DMS 273 (cell line): ENCODE data around the gene ZDHHC13.
A peak's percentile ranks its signal among the peaks of the same experiment; 100 is the strongest.
"Not testable (repeated sequence)": the region's sequence is repeated elsewhere in the genome, so short reads cannot be mapped to it uniquely, and the experiment has no call there.

Source experiments
- DNase-seq: peaks from one replicate; lab custom pipeline; 2025; ENCODE audit not compliant: unreplicated experiment; lab: John Stamatoyannopoulos, UW

ZDHHC13 gene

DNA sequence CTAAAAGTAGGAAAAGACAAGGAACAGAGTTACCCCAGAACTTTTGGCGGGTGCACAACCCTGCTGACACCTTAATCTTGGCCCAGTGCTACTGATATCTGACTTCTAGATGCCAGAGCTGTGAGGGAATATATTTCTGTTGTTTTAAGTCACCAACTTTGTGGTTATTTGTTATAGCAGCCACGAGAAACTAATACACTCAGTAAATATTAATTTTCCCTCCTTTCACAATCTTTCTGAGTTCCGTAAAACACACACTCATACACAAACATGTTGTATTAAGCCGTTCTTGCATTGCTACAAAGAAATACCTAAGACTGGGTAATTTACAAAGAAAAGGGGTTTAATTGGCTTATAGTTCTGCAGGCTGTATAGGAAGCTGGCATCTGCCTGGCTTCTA is 16.1 kb upstream of the ZDHHC13 start:
- DNase-seq: no peak

- no peak for DNase-seq
Observed at GRCh38 chr11:19101796-19102520, 15.0 kb upstream of the ZDHHC13 start.

GRCh38 chr11:19102521-19102900 is 14.5 kb upstream of the ZDHHC13 start:
- no peak for DNase-seq

GRCh38 chr11:19105011-19105410 is 12.0 kb upstream of the ZDHHC13 start:
- no peak for DNase-seq

DNA sequence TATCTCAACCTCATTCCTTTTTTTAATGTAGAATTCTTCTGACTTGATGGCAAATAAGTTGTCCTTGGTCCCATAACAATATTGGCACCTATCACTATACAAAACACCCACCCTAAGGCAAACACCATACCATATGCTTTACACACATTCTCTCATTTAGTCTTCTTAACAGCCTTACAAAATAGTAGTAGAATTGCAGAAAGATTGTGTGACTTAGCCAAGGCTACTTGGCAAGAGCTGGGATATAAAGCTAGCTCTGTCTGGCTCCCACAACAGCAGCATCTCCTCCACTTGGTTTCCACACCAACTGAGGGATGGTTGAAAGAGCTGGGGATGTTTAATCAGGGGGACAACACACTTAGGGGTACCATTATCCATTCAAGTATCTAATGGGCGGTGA is 9.8 kb upstream of the ZDHHC13 start:
- no peak for DNase-seq

- peak; percentile 75 for DNase-seq
Observed at GRCh38 chr11:19110295-19110694, 6.7 kb upstream of the ZDHHC13 start.

- no peak for DNase-seq
Observed at GRCh38 chr11:19111809-19112208, 5.2 kb upstream of the ZDHHC13 start.

- DNase-seq: no peak
Observed at GRCh38 chr11:19116276-19116970, 545 bp upstream of the ZDHHC13 start.

GRCh38 chr11:19117760-19118097 is 761 bp downstream of the ZDHHC13 start:
- DNase-seq: no peak

- no peak for DNase-seq
Observed at GRCh38 chr11:19121646-19122045, 4.7 kb downstream of the ZDHHC13 start.

- DNase-seq: no peak
Observed at GRCh38 chr11:19122960-19123615, 6.1 kb downstream of the ZDHHC13 start.

DNA sequence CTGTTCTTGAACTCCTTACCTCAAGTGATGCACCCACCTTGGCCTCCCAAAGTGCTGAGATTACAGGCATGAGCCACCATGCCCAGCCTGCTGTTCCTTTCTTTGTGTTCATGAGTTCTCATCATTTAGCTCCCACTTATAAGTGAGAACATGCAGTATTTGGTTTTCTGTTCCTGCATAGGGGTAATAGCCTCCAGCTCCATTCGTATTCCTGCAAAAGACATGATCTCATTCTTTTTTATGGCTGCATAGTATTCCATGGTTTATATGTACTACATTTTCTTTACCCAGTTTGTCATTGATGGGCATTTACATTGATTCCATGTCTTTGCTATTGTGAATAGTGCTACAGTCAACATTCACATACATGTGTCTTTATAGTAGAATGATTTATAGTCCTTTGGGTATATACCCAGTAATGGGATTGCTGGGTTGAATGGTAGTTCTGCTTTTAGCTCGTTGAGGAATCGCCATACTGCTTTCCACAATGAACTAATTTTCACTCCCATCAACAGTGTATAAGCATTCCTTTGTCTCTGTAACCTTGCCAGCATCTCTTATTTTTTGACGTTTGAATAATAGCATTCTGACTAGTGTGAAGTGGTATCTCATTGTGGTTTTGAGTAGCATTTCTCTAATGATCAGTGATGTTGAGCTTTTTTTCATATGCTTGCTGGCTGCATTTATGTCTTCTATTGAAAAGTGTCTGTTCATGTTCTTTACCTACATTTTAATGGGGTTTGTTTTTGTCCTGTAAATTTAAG is 9.8 kb downstream of the ZDHHC13 start:
- DNase-seq: not testable (repeated sequence)

DNA sequence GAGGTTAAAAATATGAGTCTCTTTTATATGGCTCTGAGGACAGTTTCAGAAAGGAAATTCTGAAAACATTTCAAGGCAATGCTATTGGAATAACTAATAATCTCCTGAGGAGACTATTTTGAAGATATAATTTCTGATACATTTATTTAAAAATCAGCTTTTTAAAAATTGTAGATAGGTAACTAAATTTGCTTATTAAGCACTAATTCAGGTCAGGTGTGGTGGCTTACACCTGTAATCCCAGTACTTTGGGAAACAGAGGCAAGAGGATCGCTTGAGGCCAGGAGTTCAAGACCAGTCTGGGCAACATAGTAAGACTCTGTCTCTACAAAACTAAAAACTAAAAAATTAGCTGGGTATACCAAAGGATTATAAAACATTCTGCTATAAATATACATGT is 17.0 kb downstream of the ZDHHC13 start:
- DNase-seq: no peak

- not testable (repeated sequence) for DNase-seq
Observed at GRCh38 chr11:19136884-19137283, 19.9 kb downstream of the ZDHHC13 start.

- DNase-seq: no peak
Observed at GRCh38 chr11:19145319-19145718, 28.4 kb downstream of the ZDHHC13 start.

DNA sequence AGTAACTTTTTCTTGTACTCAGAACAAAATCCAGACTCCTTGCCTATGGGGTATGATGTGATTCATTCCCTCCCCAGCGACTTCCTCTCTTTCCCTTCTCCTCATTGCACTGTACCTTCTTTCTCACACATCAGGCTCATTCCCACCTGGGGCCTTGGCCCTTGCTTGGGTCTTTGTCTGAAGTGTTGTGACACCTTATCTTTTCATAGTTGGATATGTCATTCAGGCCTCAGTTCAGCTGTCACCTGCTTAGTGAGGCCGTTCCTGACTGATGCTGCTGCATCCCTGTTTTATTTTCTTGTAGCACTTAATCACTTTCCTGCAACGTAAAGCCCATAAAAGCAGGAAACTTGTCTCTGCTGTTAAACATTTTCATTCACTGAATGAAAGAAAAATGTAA is 39.9 kb downstream of the ZDHHC13 start:
- no peak for DNase-seq

DNA sequence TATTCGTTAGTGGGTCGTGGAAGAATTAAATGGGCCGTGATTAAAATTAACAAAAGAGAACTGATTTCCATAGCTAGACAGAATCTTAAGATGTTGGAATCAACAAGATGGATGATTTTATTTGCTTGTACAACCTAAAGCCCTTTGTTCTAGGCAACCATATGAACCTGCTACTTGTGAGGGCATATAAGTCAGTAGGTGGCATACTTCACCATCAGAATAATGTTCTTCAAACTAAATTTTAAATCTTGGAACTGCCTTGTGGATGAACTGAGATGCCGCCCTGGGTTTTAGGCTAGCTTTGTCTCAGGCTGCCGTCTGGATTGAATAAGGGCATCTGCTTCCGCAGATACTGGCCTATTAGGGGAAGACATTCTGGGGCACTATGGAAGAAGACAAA is 43.9 kb downstream of the ZDHHC13 start:
- peak; percentile 2 for DNase-seq

DNA sequence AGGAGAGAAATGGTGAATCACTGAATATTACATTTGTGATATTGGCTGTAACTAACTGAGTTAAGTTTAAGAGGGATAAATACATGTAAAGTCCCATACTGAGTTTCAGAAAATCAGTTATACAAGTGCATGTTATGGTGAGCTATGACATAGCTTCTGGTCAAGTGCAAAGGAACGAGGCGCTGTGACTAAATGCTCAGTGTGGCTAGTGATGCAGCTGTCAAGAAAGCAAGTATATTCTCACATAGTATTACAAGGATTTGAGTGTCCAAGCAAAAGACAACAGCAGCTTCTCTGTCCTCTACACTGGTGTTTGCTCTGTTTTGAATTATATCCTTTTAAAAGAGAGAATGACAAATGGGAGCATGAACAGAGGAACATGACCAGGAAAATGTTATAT is 44.7 kb downstream of the ZDHHC13 start:
- DNase-seq: no peak

GRCh38 chr11:19162951-19163505 is 46.1 kb downstream of the ZDHHC13 start:
- no peak for DNase-seq

GRCh38 chr11:19163617-19164016 is 46.6 kb downstream of the ZDHHC13 start:
- DNase-seq: peak; percentile 2

DNA sequence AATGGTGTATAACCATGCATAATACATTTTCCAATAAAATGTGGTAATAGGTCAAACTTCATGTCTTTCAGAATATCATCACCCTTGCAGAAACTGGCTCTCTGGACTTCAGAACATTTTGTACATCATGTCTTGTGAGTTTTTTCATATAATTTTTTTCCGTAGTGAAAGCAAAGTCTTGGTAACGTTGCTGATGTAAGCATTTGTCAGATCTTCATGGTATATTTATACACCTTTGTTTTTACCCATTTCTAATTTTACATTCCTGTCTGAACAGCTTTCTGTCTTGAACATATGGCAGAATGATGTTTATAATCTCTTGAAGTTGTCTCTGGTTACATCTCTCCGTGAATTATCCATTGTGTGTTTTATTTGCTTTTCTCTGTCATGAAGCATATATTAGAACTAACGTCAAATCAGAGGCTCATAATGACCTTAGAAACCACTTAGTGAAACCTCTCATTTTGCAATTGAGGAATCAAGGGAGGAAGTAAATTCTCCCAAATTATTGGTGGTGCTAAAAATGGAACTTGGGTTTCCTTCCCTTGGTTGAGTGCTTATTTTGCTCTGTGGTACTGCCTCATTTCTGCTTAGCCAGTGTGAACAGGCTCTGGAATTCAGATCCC is 47.4 kb downstream of the ZDHHC13 start:
- peak; percentile 13 for DNase-seq
